IMR-90 (cell line): ENCODE results near the gene PRPF8. TPM values are rescaled to one million over a fixed set of nuclear protein-coding genes. Genes with fewer than 3 reads are reported as not detected.

Experiments
- ATAC-seq: fragments of 200-7000 bp; cut with Tn5 transposase; 2 replicates; pipeline ENCODE4 v1.9.1; 2020; ENCODE audit warnings: low read depth, mild to moderate bottlenecking, moderate library complexity
- BruUV-seq: library from RNA; stranded (reverse); fragments of 400-500 nt; replicated peaks from 2 replicates; lab custom pipeline; 2021; lab: Mats Ljungman, UMichigan
- CTCF ChIA-PET: fragments of 300-600 bp; formaldehyde crosslinking; extraction: SDS; loops from one replicate; lab custom pipeline; 2021; ENCODE audit warnings: antibody characterized with exemption; lab: Yijun Ruan, JAX
- POLR2A ChIA-PET: fragments of 300-600 bp; sonication (Branson Sonifier 250); formaldehyde crosslinking; loops from one replicate; lab custom pipeline; 2022; ENCODE audit warnings: antibody characterized with exemption; ENCODE audit not compliant: unreplicated experiment; lab: Charles Lee
- DNase-seq: peaks from one replicate; pipeline ENCODE4 v3.0.0; 2013
- H2AFZ ChIP-seq: replicated peaks from 2 replicates; pipeline ENCODE3; 2013; ENCODE audit warnings: low read length, mild to moderate bottlenecking; ENCODE audit not compliant: poor library complexity
- H2AK5ac ChIP-seq: 2 replicates; pipeline ENCODE4 v1.6.1; 2013; ENCODE audit warnings: low read depth, low read length, inconsistent platforms
- H2AK9ac ChIP-seq: replicated peaks from 2 replicates; pipeline ENCODE3; 2013; ENCODE audit warnings: mild to moderate bottlenecking, low read depth, low read length, moderate library complexity; ENCODE audit not compliant: poor library complexity
- H2BK120ac ChIP-seq: 2 replicates; pipeline ENCODE4 v1.6.1; 2013; ENCODE audit warnings: low read depth, low read length, inconsistent platforms
- H2BK15ac ChIP-seq: 3 replicates; pipeline ENCODE4 v1.6.1; 2013; ENCODE audit warnings: low read depth, low read length, inconsistent platforms
- H2BK20ac ChIP-seq: 2 replicates; pipeline ENCODE4 v1.6.1; 2013; ENCODE audit warnings: low read depth, mild to moderate bottlenecking, inconsistent platforms, low read length, moderate library complexity
- H2BK5ac ChIP-seq: 2 replicates; pipeline ENCODE4 v1.6.1; 2013; ENCODE audit warnings: mild to moderate bottlenecking, low read depth, low read length, inconsistent platforms; ENCODE audit not compliant: poor library complexity, severe bottlenecking
- H3K14ac ChIP-seq: replicated peaks from 2 replicates; pipeline ENCODE4 v1.6.1; 2013; ENCODE audit warnings: low read depth, low read length, inconsistent platforms
- H3K18ac ChIP-seq: 2 replicates; pipeline ENCODE4 v1.6.1; 2013; ENCODE audit warnings: low read depth, low read length, control low read depth
- H3K23ac ChIP-seq: 2 replicates; pipeline ENCODE4 v1.6.1; 2013; ENCODE audit warnings: low read depth, low read length, inconsistent platforms
- H3K27ac ChIP-seq: 2 replicates; pipeline ENCODE4 v1.5.1; 2013; ENCODE audit warnings: mild to moderate bottlenecking, control low read depth, low read length; ENCODE audit not compliant: insufficient read depth
- H3K27me3 ChIP-seq: 2 replicates; pipeline ENCODE4 v1.6.1; 2013; ENCODE audit warnings: low read length; ENCODE audit not compliant: control insufficient read depth, insufficient read depth
- H3K36me3 ChIP-seq: 2 replicates; pipeline ENCODE4 v1.6.1; 2013; ENCODE audit warnings: low read length, mixed read lengths; ENCODE audit not compliant: control insufficient read depth, insufficient read depth
- H3K4ac ChIP-seq: 2 replicates; pipeline ENCODE4 v1.6.1; 2013; ENCODE audit warnings: low read depth, low read length, inconsistent platforms
- H3K4me1 ChIP-seq: 2 replicates; pipeline ENCODE4 v1.6.1; 2013; ENCODE audit warnings: low read length, mixed read lengths; ENCODE audit not compliant: control insufficient read depth, insufficient read depth
- H3K4me2 ChIP-seq: 2 replicates; pipeline ENCODE4 v1.6.1; 2013; ENCODE audit warnings: low read depth, mild to moderate bottlenecking, control low read depth, low read length, moderate library complexity
- H3K4me3 ChIP-seq: 2 replicates; pipeline ENCODE4 v1.5.1; 2013; ENCODE audit warnings: low read depth, mild to moderate bottlenecking, control low read depth, low read length, moderate library complexity; ENCODE audit not compliant: insufficient read depth
- H3K56ac ChIP-seq: 2 replicates; pipeline ENCODE4 v1.6.1; 2013; ENCODE audit warnings: low read length, inconsistent platforms; ENCODE audit not compliant: insufficient read depth; ENCODE audit errors: extremely low read depth
- H3K79me1 ChIP-seq, 2 experiments: 2 replicates each; pipeline ENCODE4 v1.6.1; 2013; ENCODE audit warnings: low read length in 2 of 2, inconsistent platforms in 1 of 2, low read depth in 1 of 2
- H3K9ac ChIP-seq: 2 replicates; pipeline ENCODE4 v1.6.1; 2013; ENCODE audit warnings: low read depth, low read length, control low read depth
- H3K9me1 ChIP-seq: 2 replicates; pipeline ENCODE4 v1.6.1; 2013; ENCODE audit warnings: low read length, inconsistent platforms; ENCODE audit not compliant: insufficient read depth
- H3K9me3 ChIP-seq: 2 replicates; pipeline ENCODE4 v1.6.1; 2013; ENCODE audit warnings: low read length; ENCODE audit not compliant: control insufficient read depth, insufficient read depth
- H4K20me1 ChIP-seq: 2 replicates; pipeline ENCODE4 v1.6.1; 2013; ENCODE audit warnings: low read length, inconsistent platforms; ENCODE audit not compliant: insufficient read depth
- H4K5ac ChIP-seq: 2 replicates; pipeline ENCODE4 v1.6.1; 2013; ENCODE audit warnings: mild to moderate bottlenecking, low read depth, low read length, control low read depth
- H4K8ac ChIP-seq, 2 experiments: 2 replicates each; pipeline ENCODE4 v1.6.1; 2013; ENCODE audit warnings: low read depth in 2 of 2, low read length in 2 of 2, control low read depth in 1 of 2, inconsistent platforms in 1 of 2
- H4K91ac ChIP-seq: 2 replicates; pipeline ENCODE4 v1.6.1; 2013; ENCODE audit warnings: low read depth, low read length, inconsistent platforms; ENCODE audit not compliant: insufficient read depth
- CHD1 ChIP-seq: IDR thresholded peaks from 2 replicates; pipeline ENCODE4 v1.6.1; 2012; ENCODE audit warnings: low read depth, low read length, improper control_type of control experiment
- ELK1 ChIP-seq: fragments of 150-350 bp; IDR thresholded peaks from 2 replicates; pipeline ENCODE4 v1.6.1; 2016; ENCODE audit warnings: low read depth, mild to moderate bottlenecking, low read length, moderate library complexity, borderline replicate concordance
- FOS ChIP-seq: fragments of 150-350 bp; IDR thresholded peaks from 2 replicates; pipeline ENCODE4 v1.6.1; 2016; ENCODE audit warnings: low read depth, low read length
- MAFK ChIP-seq: IDR thresholded peaks from 2 replicates; pipeline ENCODE4 v1.6.1; 2012; ENCODE audit warnings: low read depth, low read length, improper control_type of control experiment
- NFE2L2 ChIP-seq: fragments of 150-350 bp; IDR thresholded peaks from 2 replicates; pipeline ENCODE4 v1.6.1; 2016; ENCODE audit warnings: low read depth, mild to moderate bottlenecking, low read length
- POLR2A ChIP-seq: IDR thresholded peaks from 2 replicates; pipeline ENCODE4 v1.6.1; 2012; ENCODE audit warnings: mild to moderate bottlenecking, low read depth, low read length
- RAD21 ChIP-seq: IDR thresholded peaks from 2 replicates; pipeline ENCODE4 v1.6.1; 2012; ENCODE audit warnings: low read length, improper control_type of control experiment
- SMC3 ChIP-seq: fragments of 150-350 bp; IDR thresholded peaks from 2 replicates; pipeline ENCODE4 v1.6.1; 2016; ENCODE audit warnings: low read depth, mild to moderate bottlenecking, antibody characterized with exemption, low read length, moderate library complexity
- WGBS, 2 experiments: methylation state at CpG; one replicate each; pipeline versions ENCODE4 v1.1.5 to v1.1.7; 2013; ENCODE audit warnings: missing lambda C conversion rate in 2 of 2; ENCODE audit not compliant: insufficient read length in 1 of 2; ENCODE audit errors: extremely low coverage in 2 of 2; 5-methylcytosine and 5-hydroxymethylcytosine counted together
- dilution Hi-C: fragments of 300-500 bp; cut with HindIII; formaldehyde crosslinking; loops from one replicate; pipeline ENCODE4 v1.14.3; 2018; ENCODE audit warnings: low sequenced_read_pairs; ENCODE audit not compliant: unreplicated experiment
- in situ Hi-C: fragments of 300-500 bp; cut with MboI; formaldehyde crosslinking; loops from 3 replicates; pipeline ENCODE4 v1.14.3; 2019; ENCODE audit warnings: low sequenced_read_pairs, inconsistent platforms, mixed read lengths
- intact Hi-C: fragments of 100-400 bp; cut with micrococcal nuclease; formaldehyde crosslinking; loops from 2 replicates; pipeline ENCODE4 v1.10.0; 2022
- polyA plus RNA-seq, 3 experiments: library from polyadenylated mRNA; depleted of rRNA; stranded (reverse); fragments of >200 nt; gene quantifications; 2 replicates each; pipeline ENCODE4 v1.2.3, GENCODE V29; 2012; ENCODE audit warnings: low replicate concordance in 1 of 3
- total RNA-seq: library from RNA; depleted of rRNA; stranded (reverse); fragments of >200 nt; gene quantifications from 2 replicates; pipeline ENCODE4 v1.2.3, GENCODE V29; 2012
- TF ChIP-seq, protein P1 (sequence below): conservative IDR thresholded peaks from 2 replicates; pipeline ENCODE4 v1.5.1; 2012; ENCODE audit warnings: mild to moderate bottlenecking, low read depth, low read length, improper control_type of control experiment

PRPF8 gene
- total and polyA plus RNA-seq, 2 of the 4 experiments (the other 2 are of a cell fraction): 141 to 160 TPM

GRCh38 chr17:1612400-1612799, 72.3 kb downstream of the PRPF8 start:
- no TSS peak for BruUV-seq
- Histone ChIP-seq H3K4me1 (peaks cover 4% of the 10 kb centered on the region; the same call in 1 of the 2 replicates), H3K27ac (no peak overlapping the region), H4K91ac (no peak overlapping the region), H3K18ac (no peak overlapping the region), H3K56ac (no peak overlapping the region), H3K27me3 (no peaks in the 10 kb centered on the region), H3K23ac (no peak overlapping the region), H3K79me1 (no peaks in the 10 kb centered on the region), H4K20me1 (no peaks in the 10 kb centered on the region), H3K9me1 (no peaks in the 10 kb centered on the region; the same call in 1 of the 2 replicates), H3K4me3 (no peak overlapping the region), H3K9me3 (no peaks in the 10 kb centered on the region), H4K5ac (no peak overlapping the region), H2BK5ac (no peak overlapping the region), H2AFZ (no peak overlapping the region), H4K8ac (no peak overlapping the region), H3K4me2 (no peak overlapping the region), H2BK120ac (no peak overlapping the region), H2AK9ac (no peak overlapping the region), H2AK5ac (no peak overlapping the region), H3K9ac (no peak overlapping the region), H3K36me3 (no peaks in the 10 kb centered on the region), H2BK15ac (no peak overlapping the region), H3K14ac (no peak overlapping the region), H2BK20ac (no peak overlapping the region), H3K4ac (no peak overlapping the region)
- ATAC-seq (no peak), DNase-seq (no peak)
- WGBS, 2 experiments: 81% methylated on average over 12 of the region's 16 CpGs; no CpG with 5 or more reads in 1 of the 2 experiments
- dilution Hi-C loops (no loop called here), in situ Hi-C loops (no loop called here), intact Hi-C loops (no loop called here)
- TF ChIP-seq POLR2A (no peak), MAFK (no peak), RAD21 (no peak), FOS (no peak), SMC3 (no peak), NFE2L2 (no peak), CHD1 (no peak), ELK1 (no peak)
- TF ChIP-seq, protein P1, sequence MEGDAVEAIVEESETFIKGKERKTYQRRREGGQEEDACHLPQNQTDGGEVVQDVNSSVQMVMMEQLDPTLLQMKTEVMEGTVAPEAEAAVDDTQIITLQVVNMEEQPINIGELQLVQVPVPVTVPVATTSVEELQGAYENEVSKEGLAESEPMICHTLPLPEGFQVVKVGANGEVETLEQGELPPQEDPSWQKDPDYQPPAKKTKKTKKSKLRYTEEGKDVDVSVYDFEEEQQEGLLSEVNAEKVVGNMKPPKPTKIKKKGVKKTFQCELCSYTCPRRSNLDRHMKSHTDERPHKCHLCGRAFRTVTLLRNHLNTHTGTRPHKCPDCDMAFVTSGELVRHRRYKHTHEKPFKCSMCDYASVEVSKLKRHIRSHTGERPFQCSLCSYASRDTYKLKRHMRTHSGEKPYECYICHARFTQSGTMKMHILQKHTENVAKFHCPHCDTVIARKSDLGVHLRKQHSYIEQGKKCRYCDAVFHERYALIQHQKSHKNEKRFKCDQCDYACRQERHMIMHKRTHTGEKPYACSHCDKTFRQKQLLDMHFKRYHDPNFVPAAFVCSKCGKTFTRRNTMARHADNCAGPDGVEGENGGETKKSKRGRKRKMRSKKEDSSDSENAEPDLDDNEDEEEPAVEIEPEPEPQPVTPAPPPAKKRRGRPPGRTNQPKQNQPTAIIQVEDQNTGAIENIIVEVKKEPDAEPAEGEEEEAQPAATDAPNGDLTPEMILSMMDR: no peak
- ChIA-PET POLR2A (no interaction called here), CTCF (no interaction called here)
